HepG2 (cell line): Measurements from ENCODE around the gene TOR1A.

Experiments used
- EZH2 ChIP-seq: conservative IDR thresholded peaks from 2 replicates; pipeline ENCODE4 v1.6.1; 2012; ENCODE audit warnings: mild to moderate bottlenecking, low read depth, low read length, moderate library complexity
- FIP1L1 ChIP-seq: fragments of 200-400 bp; formaldehyde crosslinking; IDR thresholded peaks from 2 replicates; pipeline ENCODE4 v1.6.1; 2018; ENCODE audit warnings: low read depth, mild to moderate bottlenecking, low read length, moderate library complexity, borderline replicate concordance; ENCODE audit not compliant: insufficient read depth
- MAX ChIP-seq: IDR thresholded peaks from 2 replicates; pipeline ENCODE4 v1.6.1; 2012; ENCODE audit warnings: inconsistent platforms
- POLR2G ChIP-seq: fragments of 200-400 bp; formaldehyde crosslinking; IDR thresholded peaks from 2 replicates; pipeline ENCODE4 v1.6.1; 2018; ENCODE audit warnings: mild to moderate bottlenecking, low read depth, low read length, moderate library complexity
- RAD51 ChIP-seq: fragments of 450-650 bp; IDR thresholded peaks from 2 replicates; pipeline ENCODE4 v1.6.1; 2016; ENCODE audit warnings: borderline replicate concordance
- SAFB2 ChIP-seq: sonication (generic); formaldehyde crosslinking; IDR thresholded peaks from 2 replicates; pipeline ENCODE4 v1.5.1; 2020; ENCODE audit warnings: missing genetic modification reagents, low read depth, mild to moderate bottlenecking, borderline replicate concordance
- SRSF1 ChIP-seq: fragments of 200-400 bp; formaldehyde crosslinking; optimal IDR thresholded peaks from 2 replicates; pipeline ENCODE3; 2017; ENCODE audit warnings: mild to moderate bottlenecking, low read depth, low read length, moderate library complexity
- TARDBP ChIP-seq: sonication (generic); formaldehyde crosslinking; IDR thresholded peaks from 2 replicates; pipeline ENCODE4 v1.8.0; 2022; ENCODE audit warnings: mild to moderate bottlenecking, missing genetic modification reagents
- ZC3H4 ChIP-seq: sonication (generic); formaldehyde crosslinking; IDR thresholded peaks from 2 replicates; pipeline ENCODE4 v1.4.0; 2020; ENCODE audit warnings: missing genetic modification reagents, borderline replicate concordance
- TF ChIP-seq, protein P1 (sequence below): sonication (generic); formaldehyde crosslinking; IDR thresholded peaks from 2 replicates; pipeline ENCODE4 v1.5.0; 2020; ENCODE audit warnings: mild to moderate bottlenecking, missing genetic modification reagents, moderate library complexity

DNA sequence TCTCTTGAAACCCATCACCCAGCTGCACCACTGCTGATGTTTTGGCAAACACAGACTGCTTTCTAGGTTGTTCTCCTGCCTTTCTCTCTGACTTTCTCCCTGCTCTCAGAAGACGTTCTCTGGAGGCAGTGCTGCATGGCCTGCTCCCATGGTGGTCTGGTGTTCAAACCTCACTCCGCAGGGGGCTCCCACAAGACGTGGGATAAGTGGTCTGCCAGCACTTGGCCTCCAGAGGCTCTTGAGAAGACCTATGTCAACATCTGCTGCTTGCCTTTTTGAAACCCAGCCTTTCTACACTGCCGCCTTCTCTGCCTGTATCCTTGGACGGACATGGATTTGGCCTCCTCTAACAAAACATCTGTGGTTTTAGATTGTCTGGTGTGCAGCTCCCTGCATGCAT is 27.9 kb upstream of the TOR1A start:
- TF ChIP-seq RAD51 (no peak), MAX (no peak), ZC3H4 (CRISPR knock-in tag) (no peak), SAFB2 (CRISPR knock-in tag) (no peak), FIP1L1 (no peak), SRSF1 (no peak), POLR2G (no peak), TARDBP (CRISPR knock-in tag) (no peak), EZH2 (no peak)
- TF ChIP-seq, protein P1, sequence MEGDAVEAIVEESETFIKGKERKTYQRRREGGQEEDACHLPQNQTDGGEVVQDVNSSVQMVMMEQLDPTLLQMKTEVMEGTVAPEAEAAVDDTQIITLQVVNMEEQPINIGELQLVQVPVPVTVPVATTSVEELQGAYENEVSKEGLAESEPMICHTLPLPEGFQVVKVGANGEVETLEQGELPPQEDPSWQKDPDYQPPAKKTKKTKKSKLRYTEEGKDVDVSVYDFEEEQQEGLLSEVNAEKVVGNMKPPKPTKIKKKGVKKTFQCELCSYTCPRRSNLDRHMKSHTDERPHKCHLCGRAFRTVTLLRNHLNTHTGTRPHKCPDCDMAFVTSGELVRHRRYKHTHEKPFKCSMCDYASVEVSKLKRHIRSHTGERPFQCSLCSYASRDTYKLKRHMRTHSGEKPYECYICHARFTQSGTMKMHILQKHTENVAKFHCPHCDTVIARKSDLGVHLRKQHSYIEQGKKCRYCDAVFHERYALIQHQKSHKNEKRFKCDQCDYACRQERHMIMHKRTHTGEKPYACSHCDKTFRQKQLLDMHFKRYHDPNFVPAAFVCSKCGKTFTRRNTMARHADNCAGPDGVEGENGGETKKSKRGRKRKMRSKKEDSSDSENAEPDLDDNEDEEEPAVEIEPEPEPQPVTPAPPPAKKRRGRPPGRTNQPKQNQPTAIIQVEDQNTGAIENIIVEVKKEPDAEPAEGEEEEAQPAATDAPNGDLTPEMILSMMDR (CRISPR knock-in tag) = no peak
